Fibroblast of the aortic adventitia (primary cell): ENCODE results near the gene ARRDC4. TPM values are rescaled to one million over a fixed set of nuclear protein-coding genes. Genes with fewer than 3 reads are reported as not detected.

Experiments used
- DNase-seq: peaks from one replicate; pipeline ENCODE4 v3.0.0-alpha.2; 2010; ENCODE audit warnings: low read depth
- H3K4me3 ChIP-seq: 2 replicates; pipeline ENCODE4 v1.5.1; 2011; ENCODE audit warnings: low read depth, mild to moderate bottlenecking, control low read depth, low read length, moderate library complexity
- CTCF ChIP-seq: IDR thresholded peaks from 2 replicates; pipeline ENCODE4 v1.5.1; 2011; ENCODE audit warnings: mild to moderate bottlenecking, low read length, control low read depth, inconsistent platforms; ENCODE audit not compliant: insufficient read depth
- total RNA-seq: library from RNA; depleted of rRNA; stranded (reverse); fragments of >200 nt; gene quantifications from 2 replicates; pipeline ENCODE4 v1.2.3, GENCODE V29; 2012; ENCODE audit warnings: low replicate concordance

Gene ARRDC4
- total RNA-seq, 1 donor: 6.2 TPM

GRCh38 chr15:98012354-98012753 is 51.9 kb downstream of the ARRDC4 start:
- no peak overlapping the region for H3K4me3 ChIP-seq
- no peak for TF ChIP-seq CTCF
- DNase-seq: no peak

GRCh38 chr15:98013631-98014030 is 53.1 kb downstream of the ARRDC4 start:
- no peak overlapping the region for H3K4me3 ChIP-seq
- DNase-seq: no peak
- TF ChIP-seq CTCF: no peak

GRCh38 chr15:98017150-98017964 is 56.9 kb downstream of the ARRDC4 start:
- TF ChIP-seq CTCF: no peak
- H3K4me3 ChIP-seq: no peak overlapping the region
- DNase-seq: no peak

- DNase-seq: no peak
- no peak for TF ChIP-seq CTCF
- H3K4me3 ChIP-seq: no peak overlapping the region
These were observed 58.4 kb downstream of the ARRDC4 start for GRCh38 chr15:98018761-98019351.
